Activated CD8-positive, alpha-beta memory T cell treated with anti-CD3 and anti-CD28 coated beads, Interleukin-2, amount 10 ng/mL, durations not matched to agents 7 days and 5 days (primary cell): ENCODE data around the gene CRACR2A. TPM values are rescaled to one million over a fixed set of nuclear protein-coding genes. Genes with fewer than 3 reads are reported as not detected.
A peak's percentile ranks its signal among the peaks of the same experiment; 100 is the strongest.

Experiments
- ATAC-seq: fragments of 150-1000 bp; cut with Tn5 transposase; one replicate; pipeline ENCODE4 v1.10.0; 2021; ENCODE audit warnings: moderate library complexity
- CTCF ChIA-PET: fragments of 350-600 bp; sonication (Branson Sonifier 250); formaldehyde crosslinking; loops from one replicate; lab custom pipeline; 2021; ENCODE audit warnings: antibody characterized with exemption; lab: Charles Lee
- DNase-seq: peaks from one replicate; pipeline ENCODE4 v3.0.0-alpha.2; 2020
- H3K27ac Mint-ChIP-seq: one replicate; pipeline ENCODE4 v1.8.0; 2021; ENCODE audit warnings: mild to moderate bottlenecking, mixed read lengths
- H3K27me3 Mint-ChIP-seq: one replicate; pipeline ENCODE4 v1.8.0; 2021; ENCODE audit warnings: mixed read lengths
- H3K36me3 Mint-ChIP-seq: one replicate; pipeline ENCODE4 v1.8.0; 2021; ENCODE audit warnings: mild to moderate bottlenecking, mixed read lengths
- H3K4me1 Mint-ChIP-seq: one replicate; pipeline ENCODE4 v1.8.0; 2021; ENCODE audit warnings: mixed read lengths
- H3K4me3 Mint-ChIP-seq: one replicate; pipeline ENCODE4 v1.8.0; 2021; ENCODE audit warnings: mild to moderate bottlenecking, moderate library complexity, mixed read lengths
- H3K9me3 Mint-ChIP-seq: one replicate; pipeline ENCODE4 v1.8.0; 2022; ENCODE audit warnings: low read depth, mixed read lengths
- total RNA-seq, 2 experiments: library from RNA; stranded (reverse); gene quantifications; one replicate each; pipeline ENCODE4 v1.2.3, GENCODE V29; 2021

CRACR2A gene
- total RNA-seq, 2 experiments from 2014 or later: 36.5 to 52.0 TPM

DNA sequence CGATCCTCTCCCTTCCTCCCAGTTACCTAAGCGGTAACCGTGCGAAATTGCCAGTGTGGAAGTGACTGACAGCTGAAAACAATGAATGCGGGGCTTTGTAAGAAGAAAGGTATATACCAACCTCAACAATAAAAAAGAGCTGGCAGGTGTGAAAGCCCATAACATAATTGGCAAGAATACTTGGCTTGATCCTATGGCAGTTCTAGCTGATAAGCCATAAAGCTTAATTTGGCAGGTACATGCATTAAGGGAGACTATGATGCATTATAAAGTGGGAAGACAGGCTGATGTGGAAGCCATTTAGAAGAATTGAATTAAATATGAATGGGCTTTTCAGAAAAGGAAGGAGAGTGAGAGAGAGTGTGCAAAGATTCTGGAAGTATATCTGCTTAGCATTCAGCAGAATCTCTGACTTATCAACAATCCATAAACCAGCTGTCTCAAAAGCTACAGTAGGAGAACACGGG is 71.3 kb downstream of the CRACR2A start:
- Mint-ChIP-seq H3K27me3 (no peaks in the 10 kb centered on the region), H3K9me3 (no peaks in the 10 kb centered on the region), H3K4me1 (peaks cover 3% of the 10 kb centered on the region), H3K36me3 (peaks cover 23% of the 10 kb centered on the region), H3K27ac (no peak overlapping the region), H3K4me3 (no peak overlapping the region)
- CTCF ChIA-PET: interaction anchor here (1.3 kb wide), 1 partner anchor 13 kb away, joined by 4 read pairs; no protein-coding TSS in a partner anchor
- DNase-seq: peak; percentile 35
- ATAC-seq: no peak

DNA sequence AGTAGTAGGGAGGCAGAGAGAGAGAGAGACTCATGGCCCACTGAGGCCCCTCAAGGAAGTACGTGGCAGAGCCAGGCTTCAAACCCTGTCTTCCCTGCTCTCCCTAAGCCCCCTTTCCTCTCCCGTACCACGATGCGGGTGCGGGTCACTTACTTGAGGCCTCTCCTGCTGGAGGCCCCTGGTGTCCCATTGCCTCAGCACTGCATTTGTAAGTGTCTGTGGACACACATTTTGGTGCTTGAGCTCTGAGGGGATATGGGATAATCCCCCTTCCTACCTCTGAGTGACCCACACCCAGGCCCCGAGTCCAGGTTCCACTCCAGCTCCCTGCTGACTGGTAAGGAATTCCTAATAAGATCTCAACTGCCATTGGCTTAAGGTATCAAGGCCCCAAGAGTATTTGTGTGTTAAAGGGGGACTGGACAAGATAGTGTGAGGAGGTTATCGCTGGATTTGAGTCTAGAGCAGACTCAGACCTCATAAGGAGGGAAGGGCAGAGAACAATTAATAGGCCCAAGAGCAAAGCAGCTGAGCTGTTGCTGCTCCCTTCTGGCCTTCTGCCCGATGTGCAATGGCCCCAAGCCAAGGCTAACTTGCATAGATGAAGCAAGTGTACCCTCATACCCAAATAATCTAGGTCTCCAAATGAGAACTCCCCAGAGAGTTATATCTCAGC is 71.9 kb downstream of the CRACR2A start:
- H3K4me3 Mint-ChIP-seq: no peak overlapping the region
- H3K9me3 Mint-ChIP-seq: no peaks in the 10 kb centered on the region
- CTCF ChIA-PET: no interaction called here
- H3K4me1 Mint-ChIP-seq: no peaks in the 10 kb centered on the region
- ATAC-seq (no peak), DNase-seq (peak; percentile 37)
- no peak overlapping the region for H3K27ac Mint-ChIP-seq
- peaks cover 24% of the 10 kb centered on the region for H3K36me3 Mint-ChIP-seq
- no peaks in the 10 kb centered on the region for H3K27me3 Mint-ChIP-seq

DNA sequence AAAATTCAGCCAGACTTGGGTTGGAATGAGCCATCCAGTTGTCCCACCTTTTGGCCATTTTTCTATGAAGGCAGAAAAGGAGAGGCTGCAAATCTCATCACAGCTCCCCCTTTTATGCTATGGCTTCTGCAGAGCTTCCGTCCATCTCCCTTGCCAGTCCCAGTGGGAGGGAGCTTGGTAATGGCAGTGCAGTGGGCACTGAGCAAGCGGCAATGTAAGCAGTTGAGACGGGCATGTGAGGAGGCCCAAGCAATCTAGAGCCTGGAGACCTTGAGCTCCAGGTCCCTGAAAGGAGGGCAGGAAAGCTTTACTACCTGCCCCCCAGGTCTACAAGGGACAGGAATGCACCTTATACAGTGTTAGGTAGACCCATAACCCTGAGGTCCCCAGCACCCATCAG is 73.1 kb downstream of the CRACR2A start:
- H3K4me3 Mint-ChIP-seq: no peak overlapping the region
- DNase-seq (no peak), ATAC-seq (no peak)
- peaks cover 21% of the 10 kb centered on the region for H3K36me3 Mint-ChIP-seq
- H3K27me3 Mint-ChIP-seq: no peaks in the 10 kb centered on the region
- no peak overlapping the region for H3K27ac Mint-ChIP-seq
- no peaks in the 10 kb centered on the region for H3K9me3 Mint-ChIP-seq
- no peaks in the 10 kb centered on the region for H3K4me1 Mint-ChIP-seq
- CTCF ChIA-PET: interaction anchor here (1.1 kb wide), 1 partner anchor 11 kb away, joined by 3 read pairs; no protein-coding TSS in a partner anchor

DNA sequence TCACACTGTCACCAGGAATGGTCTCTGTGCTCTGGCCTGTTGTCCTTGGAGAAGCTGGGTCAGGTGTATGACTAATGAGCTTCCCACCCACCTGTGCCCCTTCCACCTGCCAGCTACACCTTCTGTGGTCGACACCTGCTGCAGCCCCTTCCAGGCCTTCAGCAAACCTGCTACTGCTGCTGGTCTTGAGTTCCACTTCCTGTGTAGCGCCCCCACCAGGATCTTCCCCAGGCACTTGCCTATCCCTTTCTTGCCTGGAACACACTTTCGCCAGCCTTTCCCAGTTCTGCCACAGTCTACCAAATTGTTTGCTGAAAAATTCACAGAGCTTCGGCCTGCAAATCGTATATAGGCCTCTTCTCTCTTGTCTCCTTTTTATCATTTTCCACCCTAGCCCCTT is 75.3 kb downstream of the CRACR2A start:
- no peak for ATAC-seq
- no peak overlapping the region for H3K4me3 Mint-ChIP-seq
- H3K9me3 Mint-ChIP-seq: no peaks in the 10 kb centered on the region
- H3K4me1 Mint-ChIP-seq: no peaks in the 10 kb centered on the region
- CTCF ChIA-PET: interaction anchor here (1.0 kb wide), 1 partner anchor 19 kb away, joined by 3 read pairs; no protein-coding TSS in a partner anchor
- peak; percentile 31 for DNase-seq
- H3K36me3 Mint-ChIP-seq: peaks cover 29% of the 10 kb centered on the region
- H3K27me3 Mint-ChIP-seq: no peaks in the 10 kb centered on the region
- no peak overlapping the region for H3K27ac Mint-ChIP-seq

DNA sequence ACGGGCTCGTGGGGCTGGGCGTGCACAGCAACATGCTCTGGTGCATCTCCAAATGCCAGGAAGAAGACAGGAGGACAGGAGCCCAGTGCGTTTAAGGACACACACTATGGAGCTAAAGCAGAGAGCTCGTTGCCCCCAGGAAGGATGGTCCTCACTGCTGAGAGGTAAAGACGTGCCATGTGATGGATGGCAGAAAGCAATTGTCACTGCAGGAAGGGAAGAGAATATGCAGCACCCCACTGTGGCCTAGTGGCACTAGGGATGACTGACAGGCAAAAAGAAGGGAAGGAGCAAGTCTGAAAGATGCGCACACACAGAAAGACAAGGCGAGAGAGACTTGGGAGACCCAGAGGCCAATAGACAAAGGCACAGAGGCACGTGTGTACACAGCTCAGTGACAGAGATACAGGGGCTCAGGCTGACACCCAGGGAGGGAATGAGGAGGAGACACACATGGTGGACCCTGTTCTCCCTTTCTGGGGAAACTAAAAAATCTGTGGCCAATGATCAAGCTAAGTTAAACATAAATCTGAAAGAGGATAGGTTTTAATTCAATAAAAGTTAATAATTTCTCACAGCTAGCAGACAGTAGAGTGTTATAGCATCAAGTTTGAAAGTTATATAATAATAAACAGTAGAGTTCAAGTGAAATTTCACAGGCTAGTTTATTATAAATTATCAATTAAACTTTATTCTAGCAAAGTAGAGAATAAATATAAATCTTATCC is 78.8 kb downstream of the CRACR2A start:
- H3K4me3 Mint-ChIP-seq: no peak overlapping the region

DNA sequence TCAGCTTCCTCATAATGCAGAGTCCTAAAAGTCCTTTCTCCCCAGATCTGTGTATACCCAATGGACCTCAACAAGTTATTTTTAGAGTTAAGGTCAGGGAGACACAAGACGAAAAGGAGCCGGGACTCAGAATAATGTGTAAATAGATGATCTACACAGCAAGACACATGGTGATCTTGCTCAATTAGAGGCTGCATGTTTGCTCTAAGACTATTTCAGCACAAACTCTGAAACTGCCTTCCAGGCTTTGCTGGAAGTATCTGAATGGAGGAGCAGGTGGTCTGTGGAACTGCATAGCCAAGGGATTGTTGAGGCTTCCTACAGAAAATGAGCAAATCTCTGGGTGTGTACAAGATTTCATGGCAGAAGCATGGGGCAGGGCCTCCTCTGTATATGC is 80.8 kb downstream of the CRACR2A start:
- DNase-seq (peak; percentile 15), ATAC-seq (no peak)
- peaks cover 17% of the 10 kb centered on the region for H3K4me1 Mint-ChIP-seq
- no peaks in the 10 kb centered on the region for H3K27me3 Mint-ChIP-seq
- CTCF ChIA-PET: no interaction called here
- no peaks in the 10 kb centered on the region for H3K9me3 Mint-ChIP-seq
- H3K4me3 Mint-ChIP-seq: no peak overlapping the region
- peaks cover 30% of the 10 kb centered on the region for H3K36me3 Mint-ChIP-seq
- H3K27ac Mint-ChIP-seq: no peak overlapping the region

More for the DNA sequence above, 78.8 kb downstream of the CRACR2A start:
- peak; percentile 21 for DNase-seq
- H3K36me3 Mint-ChIP-seq: peaks cover 33% of the 10 kb centered on the region
- no peak overlapping the region for H3K27ac Mint-ChIP-seq
- no peak for ATAC-seq
- no peaks in the 10 kb centered on the region for H3K9me3 Mint-ChIP-seq
- CTCF ChIA-PET: interaction anchor here (1.6 kb wide), 1 partner anchor 106 kb away, joined by 4 read pairs; no protein-coding TSS in a partner anchor
- no peaks in the 10 kb centered on the region for H3K27me3 Mint-ChIP-seq
- peaks cover 17% of the 10 kb centered on the region for H3K4me1 Mint-ChIP-seq

DNA sequence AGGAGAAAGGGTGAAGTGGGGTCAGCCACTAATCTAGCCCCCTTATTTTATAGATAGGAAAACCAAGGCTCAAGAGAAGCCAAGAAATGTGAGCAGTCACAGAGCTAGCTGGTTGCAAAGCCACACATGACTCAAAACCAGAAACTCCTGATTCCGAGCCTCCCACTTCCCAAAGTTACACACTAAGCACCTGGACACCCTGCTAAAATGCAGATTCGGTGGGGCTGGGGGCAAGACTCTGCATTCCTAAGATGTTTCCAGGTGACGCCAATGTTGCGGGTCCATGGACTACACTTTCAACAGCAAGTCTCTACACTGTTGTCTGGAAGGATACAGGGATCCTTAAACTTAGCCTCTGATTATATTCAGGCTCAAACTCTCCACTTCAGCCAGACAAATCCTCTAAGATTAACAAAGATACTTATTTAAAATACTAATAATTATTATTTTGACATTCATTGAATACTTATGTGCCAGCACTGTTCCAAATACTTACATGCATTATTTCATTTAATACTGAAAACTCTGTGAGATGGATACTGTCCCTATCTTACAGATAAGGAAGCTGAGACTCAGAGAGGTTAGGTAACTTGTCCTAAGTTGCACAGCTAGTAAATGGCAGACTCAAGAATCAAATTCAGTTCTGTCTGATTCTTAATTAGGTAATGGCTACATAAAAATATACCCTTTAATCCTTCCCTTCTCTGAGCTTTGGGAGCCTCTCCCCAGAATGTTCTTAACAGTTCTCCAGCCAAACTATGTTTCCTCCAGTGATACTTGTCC is 81.4 kb downstream of the CRACR2A start:
- Mint-ChIP-seq H3K27me3 (no peaks in the 10 kb centered on the region), H3K4me1 (peaks cover 17% of the 10 kb centered on the region), H3K36me3 (peaks cover 31% of the 10 kb centered on the region), H3K27ac (no peak overlapping the region), H3K4me3 (no peak overlapping the region), H3K9me3 (no peaks in the 10 kb centered on the region)
- CTCF ChIA-PET: no interaction called here
- no peak for ATAC-seq
- DNase-seq: peak; percentile 32

DNA sequence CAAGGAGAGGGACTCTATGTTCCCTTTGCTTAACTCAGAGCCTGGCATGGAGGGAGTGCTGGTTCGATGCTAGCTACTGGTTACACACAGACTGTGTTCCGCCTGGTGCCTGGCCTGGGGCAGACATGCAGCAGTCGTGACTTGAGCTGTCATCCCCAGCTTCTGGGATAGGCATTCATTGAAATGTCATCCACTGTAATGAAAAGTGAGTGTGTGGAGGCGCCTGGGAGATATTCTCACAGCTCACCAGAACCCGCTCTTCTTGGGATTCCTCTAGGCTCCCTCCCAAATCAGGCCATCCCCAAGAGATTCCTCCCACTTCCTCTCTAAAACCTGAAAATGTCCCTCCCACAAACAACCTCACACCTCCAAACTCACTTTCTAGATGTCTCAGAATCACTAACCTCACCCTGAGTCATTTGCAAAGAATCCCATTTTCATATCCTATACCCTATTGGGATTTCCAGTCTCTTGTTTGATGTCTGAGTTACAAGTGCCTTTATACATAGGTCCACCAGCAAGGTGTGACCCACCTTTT is 82.8 kb downstream of the CRACR2A start:
- no peaks in the 10 kb centered on the region for H3K27me3 Mint-ChIP-seq
- H3K36me3 Mint-ChIP-seq: peaks cover 34% of the 10 kb centered on the region
- CTCF ChIA-PET: interaction anchor here (1.1 to 1.9 kb wide), 3 partner anchors 10 to 38 kb away, joined by 3 to 7 read pairs (median 3); no protein-coding TSS in a partner anchor
- H3K4me3 Mint-ChIP-seq: no peak overlapping the region
- no peak overlapping the region for H3K27ac Mint-ChIP-seq
- DNase-seq (peak; percentile 37), ATAC-seq (no peak)
- H3K4me1 Mint-ChIP-seq: peaks cover 17% of the 10 kb centered on the region
- H3K9me3 Mint-ChIP-seq: no peaks in the 10 kb centered on the region

DNA sequence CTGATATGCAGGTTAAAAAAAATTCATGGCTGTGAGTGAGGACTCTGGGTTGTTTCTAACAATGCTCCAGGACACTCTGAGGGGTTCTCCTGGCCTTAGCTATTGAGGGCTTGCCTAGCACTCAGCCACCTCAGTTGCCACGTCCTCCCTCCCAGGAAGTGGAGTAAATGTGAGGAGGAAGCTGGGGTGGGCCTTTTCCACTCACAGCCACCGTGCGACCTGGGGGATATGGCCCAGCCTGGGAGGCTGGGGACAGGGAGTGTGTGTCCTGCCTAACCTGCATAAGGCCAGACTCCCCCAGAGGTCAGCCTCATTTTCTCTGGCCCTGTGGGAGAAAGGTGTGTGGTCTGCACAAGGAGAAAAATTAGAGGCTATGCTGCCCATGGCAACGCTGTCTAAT is 83.3 kb downstream of the CRACR2A start:
- no peaks in the 10 kb centered on the region for H3K27me3 Mint-ChIP-seq
- H3K4me3 Mint-ChIP-seq: no peak overlapping the region
- ATAC-seq: no peak
- H3K9me3 Mint-ChIP-seq: no peaks in the 10 kb centered on the region
- peak overlapping the region; percentile 32 for H3K27ac Mint-ChIP-seq
- CTCF ChIA-PET: interaction anchor here (1.1 to 1.9 kb wide), 3 partner anchors 11 to 37 kb away, joined by 3 to 7 read pairs (median 3); no protein-coding TSS in a partner anchor
- H3K4me1 Mint-ChIP-seq: peaks cover 17% of the 10 kb centered on the region
- peak; percentile 34 for DNase-seq
- H3K36me3 Mint-ChIP-seq: peaks cover 34% of the 10 kb centered on the region

DNA sequence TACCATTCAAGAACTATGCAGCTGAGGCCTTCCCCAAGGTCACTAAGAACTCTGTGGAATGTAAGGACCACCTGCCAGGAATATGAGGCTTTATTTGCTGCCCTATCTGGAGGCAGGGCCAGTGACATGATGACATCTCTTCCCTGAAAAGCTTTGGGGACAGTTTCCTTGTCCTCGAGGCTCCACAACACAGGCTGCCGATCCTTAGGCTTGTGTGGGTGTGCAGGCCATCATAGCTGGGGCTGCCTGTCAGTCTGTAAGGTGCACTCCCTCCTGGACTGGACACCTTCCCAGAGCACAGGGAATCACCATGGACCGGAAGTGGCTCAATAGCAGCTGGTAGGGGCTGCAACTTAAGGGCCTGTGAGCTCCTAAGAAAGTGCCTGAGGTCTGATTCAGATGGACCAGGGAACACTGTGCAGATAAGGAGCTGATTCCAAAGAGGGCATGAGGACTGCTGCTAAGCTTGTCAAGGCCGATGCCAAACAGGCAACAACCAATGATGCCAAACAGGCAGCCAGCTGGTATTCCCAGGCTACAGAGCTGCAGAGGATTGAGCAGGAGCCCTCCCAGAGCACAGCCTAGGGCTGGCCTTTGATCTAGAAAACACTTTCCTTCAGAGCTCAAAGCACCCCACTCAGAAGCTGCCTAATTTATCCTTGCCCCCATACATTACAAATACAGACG is 84.3 kb downstream of the CRACR2A start:
- DNase-seq: no peak
- no peak overlapping the region for H3K27ac Mint-ChIP-seq
- CTCF ChIA-PET: interaction anchor here (1.1 to 1.4 kb wide), 2 partner anchors 11 to 36 kb away, joined by 3 read pairs; no protein-coding TSS in a partner anchor
- peaks cover 39% of the 10 kb centered on the region for H3K36me3 Mint-ChIP-seq
- ATAC-seq: no peak
- H3K27me3 Mint-ChIP-seq: no peaks in the 10 kb centered on the region
- H3K4me3 Mint-ChIP-seq: no peak overlapping the region
- no peaks in the 10 kb centered on the region for H3K9me3 Mint-ChIP-seq
- peaks cover 17% of the 10 kb centered on the region for H3K4me1 Mint-ChIP-seq

DNA sequence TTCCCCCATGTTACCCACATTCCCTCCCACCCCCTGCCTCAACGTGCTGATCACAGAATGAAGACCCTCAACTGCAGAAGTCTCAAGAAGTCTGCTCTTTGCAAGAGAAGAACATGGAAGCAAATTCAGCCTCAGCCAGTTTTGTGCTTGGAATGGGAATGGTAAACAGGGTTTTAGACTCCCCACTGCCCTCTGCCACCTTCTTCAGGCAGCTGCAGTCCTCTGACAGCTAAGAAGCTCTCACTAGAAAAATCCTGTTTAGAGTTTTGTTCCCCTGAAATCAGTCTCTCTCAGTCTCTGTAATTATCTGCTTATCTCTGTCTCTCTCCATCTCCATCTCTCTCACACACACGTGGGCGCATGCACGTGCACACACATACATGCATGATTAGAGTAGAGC is 85.4 kb downstream of the CRACR2A start:
- Mint-ChIP-seq H3K9me3 (no peaks in the 10 kb centered on the region), H3K4me1 (peaks cover 17% of the 10 kb centered on the region), H3K36me3 (peaks cover 34% of the 10 kb centered on the region), H3K4me3 (no peak overlapping the region), H3K27ac (no peak overlapping the region), H3K27me3 (no peaks in the 10 kb centered on the region)
- ATAC-seq (no peak), DNase-seq (no peak)
- CTCF ChIA-PET: no interaction called here

DNA sequence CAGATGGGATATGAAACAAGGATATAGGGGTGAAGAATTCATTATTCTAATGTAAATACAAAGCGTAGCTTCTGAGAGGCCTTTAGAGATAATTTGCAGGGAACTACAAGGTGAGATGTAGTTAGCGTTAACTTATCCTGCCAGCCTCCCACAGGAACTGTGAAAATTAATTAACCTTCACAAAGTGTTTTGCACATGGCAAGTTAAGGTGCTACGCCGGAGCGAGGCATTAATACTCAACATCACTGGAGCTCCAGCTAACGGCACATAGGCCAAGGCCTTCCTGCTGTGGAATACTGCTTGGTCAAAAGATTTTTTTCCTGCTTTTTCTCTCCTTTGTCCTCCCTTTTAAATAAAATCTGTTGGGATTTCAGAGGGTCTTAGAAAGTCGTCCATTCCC is 86.5 kb downstream of the CRACR2A start:
- H3K27ac Mint-ChIP-seq: no peak overlapping the region
- CTCF ChIA-PET: interaction anchor here (1.6 kb wide), 1 partner anchor 367 kb away, joined by 8 read pairs; no protein-coding TSS in a partner anchor
- peaks cover 17% of the 10 kb centered on the region for H3K4me1 Mint-ChIP-seq
- no peaks in the 10 kb centered on the region for H3K9me3 Mint-ChIP-seq
- peak; percentile 14 for DNase-seq
- H3K4me3 Mint-ChIP-seq: no peak overlapping the region
- H3K36me3 Mint-ChIP-seq: peaks cover 31% of the 10 kb centered on the region
- no peaks in the 10 kb centered on the region for H3K27me3 Mint-ChIP-seq
- ATAC-seq: no peak
